ENCODE measurements around the gene ACAD10. TPM values are rescaled to one million over a fixed set of nuclear protein-coding genes. Genes with fewer than 3 reads are reported as not detected.
A peak's percentile ranks its signal among the peaks of the same experiment; 100 is the strongest.

The ACAD10 gene
- total and polyA plus RNA-seq, 2 of the 13 experiments (the other 11 are each of a cell fraction or from before 2014, with no cell fraction given): 15.2 to 16.3 TPM

DNA sequence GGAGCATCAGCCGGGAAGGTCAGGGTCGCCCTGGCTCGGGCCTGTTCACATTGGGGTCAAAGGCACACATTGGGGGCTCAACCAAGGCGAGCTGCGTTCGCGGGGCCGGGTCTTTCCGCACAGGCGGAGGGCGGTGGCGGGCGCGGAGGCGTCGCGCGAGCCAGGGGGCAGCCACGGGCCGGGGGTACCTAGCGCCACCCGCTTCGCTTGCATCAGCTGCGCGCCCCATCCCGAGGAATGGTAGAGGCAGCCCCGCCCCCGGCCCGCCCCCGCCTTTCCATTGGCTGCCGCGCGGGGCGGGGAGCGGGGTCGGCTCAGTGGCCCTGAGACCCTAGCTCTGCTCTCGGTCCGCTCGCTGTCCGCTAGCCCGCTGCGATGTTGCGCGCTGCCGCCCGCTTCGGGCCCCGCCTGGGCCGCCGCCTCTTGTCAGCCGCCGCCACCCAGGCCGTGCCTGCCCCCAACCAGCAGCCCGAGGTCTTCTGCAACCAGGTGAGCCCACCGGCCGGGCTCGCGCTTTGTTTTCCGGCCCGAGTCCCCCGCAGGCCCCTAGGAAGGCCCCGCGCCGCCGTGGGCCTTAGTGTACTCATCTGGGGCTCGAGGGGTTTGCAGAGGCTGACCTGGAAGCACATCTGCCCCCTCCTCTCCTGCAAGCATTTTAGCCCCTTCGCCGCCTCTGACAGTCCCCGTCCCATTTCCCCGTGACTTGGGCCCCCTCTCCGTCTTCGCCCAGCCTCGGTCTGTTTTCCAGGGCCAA, 80.9 kb downstream of the ACAD10 start, which contains the start of gene ALDH2 (continued):
- TF ChIP-seq JUNB (CRISPR knock-in tag; IDR thresholded peaks at IDR 0.05; ENCODE audit: borderline replicate concordance) (no peak), ZNF256 (CRISPR knock-in tag; conservative IDR thresholded peaks at IDR 0.05) (no peak), FOXA3 (CRISPR knock-in tag; IDR thresholded peaks at IDR 0.05) (no peak; the same call in 1 of the 2 replicates), EP300 (IDR thresholded peaks at IDR 0.05; ENCODE audit: low read depth in 2 of 2, low read length in 2 of 2) (no peak), EP300 (CRISPR knock-in tag; IDR thresholded peaks at IDR 0.05; ENCODE audit: borderline replicate concordance) (0 out of 2 replicates have a peak, but pooled peaks have one; percentile 15), ZNF891 (CRISPR knock-in tag; IDR thresholded peaks at IDR 0.05) (peak; percentile 99), FIP1L1 (IDR thresholded peaks at IDR 0.05; ENCODE audit: borderline replicate concordance, insufficient read depth, low read depth, low read length) (no peak), SP2 (CRISPR knock-in tag; IDR thresholded peaks at IDR 0.05) (no peak), GFI1 (CRISPR knock-in tag; IDR thresholded peaks at IDR 0.05; ENCODE audit: borderline replicate concordance) (no peak), ZMYM4 (CRISPR knock-in tag; IDR thresholded peaks at IDR 0.05) (peak; percentile 66; the same call in 1 of the 2 replicates), ARNT (IDR thresholded peaks at IDR 0.05) (no peak), MIER2 (CRISPR knock-in tag; IDR thresholded peaks at IDR 0.05) (no peak), ZBTB20 (CRISPR knock-in tag; IDR thresholded peaks at IDR 0.05; ENCODE audit: borderline replicate concordance, low read depth) (0 out of 2 replicates have a peak, but pooled peaks have one; percentile 45), EEA1 (CRISPR knock-in tag; IDR thresholded peaks at IDR 0.05; ENCODE audit: borderline replicate concordance) (no peak), HHEX (CRISPR knock-in tag; IDR thresholded peaks at IDR 0.05) (no peak), HNF4G (IDR thresholded peaks at IDR 0.05; ENCODE audit: borderline replicate concordance, low read depth, low read length) (no peak), HNF4G (CRISPR knock-in tag; IDR thresholded peaks at IDR 0.05; ENCODE audit: borderline replicate concordance, low read depth) (no peak), FOXJ3 (CRISPR knock-in tag; IDR thresholded peaks at IDR 0.05; ENCODE audit: borderline replicate concordance) (no peak)
- TF ChIP-seq, protein P1, sequence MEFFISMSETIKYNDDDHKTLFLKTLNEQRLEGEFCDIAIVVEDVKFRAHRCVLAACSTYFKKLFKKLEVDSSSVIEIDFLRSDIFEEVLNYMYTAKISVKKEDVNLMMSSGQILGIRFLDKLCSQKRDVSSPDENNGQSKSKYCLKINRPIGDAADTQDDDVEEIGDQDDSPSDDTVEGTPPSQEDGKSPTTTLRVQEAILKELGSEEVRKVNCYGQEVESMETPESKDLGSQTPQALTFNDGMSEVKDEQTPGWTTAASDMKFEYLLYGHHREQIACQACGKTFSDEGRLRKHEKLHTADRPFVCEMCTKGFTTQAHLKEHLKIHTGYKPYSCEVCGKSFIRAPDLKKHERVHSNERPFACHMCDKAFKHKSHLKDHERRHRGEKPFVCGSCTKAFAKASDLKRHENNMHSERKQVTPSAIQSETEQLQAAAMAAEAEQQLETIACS (CRISPR knock-in tag; IDR thresholded peaks at IDR 0.05): peak; percentile 28; the same call in 1 of the 2 replicates
- TF ChIP-seq, protein P2, sequence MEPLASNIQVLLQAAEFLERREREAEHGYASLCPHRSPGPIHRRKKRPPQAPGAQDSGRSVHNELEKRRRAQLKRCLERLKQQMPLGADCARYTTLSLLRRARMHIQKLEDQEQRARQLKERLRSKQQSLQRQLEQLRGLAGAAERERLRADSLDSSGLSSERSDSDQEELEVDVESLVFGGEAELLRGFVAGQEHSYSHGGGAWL (CRISPR knock-in tag; IDR thresholded peaks at IDR 0.05): peak; percentile 81
- TF ChIP-seq, protein P3, sequence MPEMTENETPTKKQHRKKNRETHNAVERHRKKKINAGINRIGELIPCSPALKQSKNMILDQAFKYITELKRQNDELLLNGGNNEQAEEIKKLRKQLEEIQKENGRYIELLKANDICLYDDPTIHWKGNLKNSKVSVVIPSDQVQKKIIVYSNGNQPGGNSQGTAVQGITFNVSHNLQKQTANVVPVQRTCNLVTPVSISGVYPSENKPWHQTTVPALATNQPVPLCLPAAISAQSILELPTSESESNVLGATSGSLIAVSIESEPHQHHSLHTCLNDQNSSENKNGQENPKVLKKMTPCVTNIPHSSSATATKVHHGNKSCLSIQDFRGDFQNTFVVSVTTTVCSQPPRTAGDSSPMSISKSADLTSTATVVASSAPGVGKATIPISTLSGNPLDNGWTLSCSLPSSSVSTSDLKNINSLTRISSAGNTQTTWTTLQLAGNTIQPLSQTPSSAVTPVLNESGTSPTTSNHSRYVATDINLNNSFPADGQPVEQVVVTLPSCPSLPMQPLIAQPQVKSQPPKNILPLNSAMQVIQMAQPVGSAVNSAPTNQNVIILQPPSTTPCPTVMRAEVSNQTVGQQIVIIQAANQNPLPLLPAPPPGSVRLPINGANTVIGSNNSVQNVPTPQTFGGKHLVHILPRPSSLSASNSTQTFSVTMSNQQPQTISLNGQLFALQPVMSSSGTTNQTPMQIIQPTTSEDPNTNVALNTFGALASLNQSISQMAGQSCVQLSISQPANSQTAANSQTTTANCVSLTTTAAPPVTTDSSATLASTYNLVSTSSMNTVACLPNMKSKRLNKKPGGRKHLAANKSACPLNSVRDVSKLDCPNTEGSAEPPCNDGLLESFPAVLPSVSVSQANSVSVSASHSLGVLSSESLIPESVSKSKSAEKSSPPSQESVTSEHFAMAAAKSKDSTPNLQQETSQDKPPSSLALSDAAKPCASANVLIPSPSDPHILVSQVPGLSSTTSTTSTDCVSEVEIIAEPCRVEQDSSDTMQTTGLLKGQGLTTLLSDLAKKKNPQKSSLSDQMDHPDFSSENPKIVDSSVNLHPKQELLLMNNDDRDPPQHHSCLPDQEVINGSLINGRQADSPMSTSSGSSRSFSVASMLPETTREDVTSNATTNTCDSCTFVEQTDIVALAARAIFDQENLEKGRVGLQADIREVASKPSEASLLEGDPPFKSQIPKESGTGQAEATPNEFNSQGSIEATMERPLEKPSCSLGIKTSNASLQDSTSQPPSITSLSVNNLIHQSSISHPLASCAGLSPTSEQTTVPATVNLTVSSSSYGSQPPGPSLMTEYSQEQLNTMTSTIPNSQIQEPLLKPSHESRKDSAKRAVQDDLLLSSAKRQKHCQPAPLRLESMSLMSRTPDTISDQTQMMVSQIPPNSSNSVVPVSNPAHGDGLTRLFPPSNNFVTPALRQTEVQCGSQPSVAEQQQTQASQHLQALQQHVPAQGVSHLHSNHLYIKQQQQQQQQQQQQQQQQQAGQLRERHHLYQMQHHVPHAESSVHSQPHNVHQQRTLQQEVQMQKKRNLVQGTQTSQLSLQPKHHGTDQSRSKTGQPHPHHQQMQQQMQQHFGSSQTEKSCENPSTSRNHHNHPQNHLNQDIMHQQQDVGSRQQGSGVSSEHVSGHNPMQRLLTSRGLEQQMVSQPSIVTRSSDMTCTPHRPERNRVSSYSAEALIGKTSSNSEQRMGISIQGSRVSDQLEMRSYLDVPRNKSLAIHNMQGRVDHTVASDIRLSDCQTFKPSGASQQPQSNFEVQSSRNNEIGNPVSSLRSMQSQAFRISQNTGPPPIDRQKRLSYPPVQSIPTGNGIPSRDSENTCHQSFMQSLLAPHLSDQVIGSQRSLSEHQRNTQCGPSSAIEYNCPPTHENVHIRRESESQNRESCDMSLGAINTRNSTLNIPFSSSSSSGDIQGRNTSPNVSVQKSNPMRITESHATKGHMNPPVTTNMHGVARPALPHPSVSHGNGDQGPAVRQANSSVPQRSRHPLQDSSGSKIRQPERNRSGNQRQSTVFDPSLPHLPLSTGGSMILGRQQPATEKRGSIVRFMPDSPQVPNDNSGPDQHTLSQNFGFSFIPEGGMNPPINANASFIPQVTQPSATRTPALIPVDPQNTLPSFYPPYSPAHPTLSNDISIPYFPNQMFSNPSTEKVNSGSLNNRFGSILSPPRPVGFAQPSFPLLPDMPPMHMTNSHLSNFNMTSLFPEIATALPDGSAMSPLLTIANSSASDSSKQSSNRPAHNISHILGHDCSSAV (CRISPR knock-in tag; IDR thresholded peaks at IDR 0.05; ENCODE audit: borderline replicate concordance): no peak

All from HepG2 (cell line).